GM21526 (cell line): ENCODE results near the gene WAC.
"Not testable (repeated sequence)": the region's sequence is repeated elsewhere in the genome, so short reads cannot be mapped to it uniquely, and the experiment has no call there.

Source experiments
- ATAC-seq: cut with Tn5 transposase; IDR thresholded peaks from one replicate; pipeline ENCODE4 v1.9.1; 2021; ENCODE audit warnings: moderate library complexity; ENCODE audit not compliant: unreplicated experiment, low FRiP score

The WAC gene

DNA sequence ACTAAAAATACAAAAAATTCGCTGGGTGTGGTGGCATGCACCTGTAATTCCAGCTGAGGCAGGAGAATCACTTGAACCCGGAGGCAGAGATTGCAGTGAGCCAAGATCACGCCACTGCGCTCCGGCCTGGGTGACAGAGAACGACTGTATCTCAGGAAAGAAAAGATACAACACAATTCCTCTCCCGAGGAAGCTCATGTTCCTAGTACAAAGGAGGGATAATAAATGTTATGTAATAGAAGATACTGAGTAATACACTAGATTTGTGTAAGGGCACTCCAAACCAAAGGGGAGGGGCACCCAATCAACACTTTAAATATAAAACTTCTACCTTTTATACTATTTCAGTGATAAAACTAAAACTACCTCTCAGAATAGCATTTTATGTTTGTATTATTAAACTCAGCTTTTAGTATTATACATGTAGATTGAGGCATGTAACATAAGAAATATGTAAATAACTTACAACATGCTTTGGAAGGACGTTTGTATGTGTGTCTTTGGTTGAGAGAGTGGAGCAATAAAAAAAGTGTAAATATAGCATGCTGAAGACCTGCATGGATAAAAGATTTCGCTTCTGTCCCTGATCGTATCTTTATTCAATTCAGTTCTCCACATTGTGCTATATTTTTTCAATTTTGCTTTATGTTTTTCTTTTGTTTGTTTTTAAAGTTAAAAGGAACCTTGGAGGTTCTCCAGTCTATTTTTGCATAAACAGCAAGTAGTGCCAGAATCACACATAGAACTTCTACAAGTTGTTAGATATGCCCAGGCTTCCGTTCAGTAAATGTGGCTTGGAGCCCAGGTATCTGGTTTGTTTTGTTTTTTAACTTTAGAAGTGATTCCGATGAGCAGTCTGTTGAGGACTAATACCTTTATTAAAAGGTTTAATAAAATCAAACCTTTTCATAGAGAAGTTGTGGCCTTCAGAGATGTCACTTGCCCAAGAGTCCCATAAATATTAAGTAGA lies 71.9 kb downstream of the WAC start:
- no peak for ATAC-seq

DNA sequence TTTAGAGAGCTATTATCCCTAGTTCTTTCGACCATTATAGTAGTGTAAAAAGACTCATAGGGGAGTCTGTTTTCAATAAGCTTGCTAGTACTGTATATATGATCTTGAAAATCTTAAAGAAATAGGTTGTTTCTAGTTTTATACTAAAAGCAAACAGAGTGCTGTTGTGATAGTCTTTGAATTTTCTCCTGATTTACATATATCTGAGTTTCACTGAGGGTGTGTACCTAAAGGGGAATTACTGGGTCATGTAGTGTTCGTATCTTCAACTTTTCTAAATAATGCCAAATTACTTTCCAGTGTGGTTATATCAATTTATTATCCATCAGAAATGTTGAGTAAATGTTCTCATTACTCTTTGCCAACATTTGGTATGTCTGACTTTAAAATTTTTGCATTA lies 73.7 kb downstream of the WAC start:
- ATAC-seq, result no peak

DNA sequence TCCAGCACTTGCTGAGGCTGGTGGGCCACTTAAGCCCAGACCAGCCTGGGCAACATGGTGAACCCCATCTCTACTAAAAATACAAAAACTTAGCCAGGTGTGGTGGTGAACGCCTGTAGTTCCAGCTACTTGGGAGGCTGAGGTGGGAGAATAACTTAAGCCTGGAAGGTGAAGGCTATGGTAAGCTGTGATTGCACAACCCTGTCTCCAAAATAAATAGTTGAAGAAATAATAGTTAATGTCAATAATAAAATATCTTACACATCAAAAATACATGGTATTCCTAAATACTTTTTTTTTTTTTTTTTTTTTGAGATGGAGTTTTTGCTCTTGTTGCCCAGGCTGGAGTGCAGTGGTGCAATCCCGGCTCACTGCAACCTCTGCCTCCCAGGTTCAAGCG lies 76.7 kb downstream of the WAC start:
- not testable (repeated sequence) for ATAC-seq

DNA sequence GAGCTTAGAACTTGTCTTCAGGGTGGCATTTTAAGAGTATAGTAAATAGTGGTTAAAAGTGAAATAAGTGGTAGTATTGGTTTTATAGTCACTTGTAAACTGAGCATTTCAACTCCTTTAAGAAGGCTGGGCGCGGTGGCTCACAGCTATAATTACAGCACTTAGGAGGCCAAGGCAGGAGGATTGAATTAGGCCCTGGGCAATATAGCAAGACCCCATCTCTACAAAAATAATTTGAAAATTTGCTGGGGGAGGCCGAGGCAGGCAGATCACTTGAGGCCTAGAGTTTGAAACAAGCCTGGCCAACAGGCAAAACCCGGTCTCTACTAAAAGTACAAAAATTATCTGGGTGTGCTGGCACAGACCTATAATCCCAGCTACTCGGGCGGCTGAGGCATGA lies 80.0 kb downstream of the WAC start:
- no peak for ATAC-seq

DNA sequence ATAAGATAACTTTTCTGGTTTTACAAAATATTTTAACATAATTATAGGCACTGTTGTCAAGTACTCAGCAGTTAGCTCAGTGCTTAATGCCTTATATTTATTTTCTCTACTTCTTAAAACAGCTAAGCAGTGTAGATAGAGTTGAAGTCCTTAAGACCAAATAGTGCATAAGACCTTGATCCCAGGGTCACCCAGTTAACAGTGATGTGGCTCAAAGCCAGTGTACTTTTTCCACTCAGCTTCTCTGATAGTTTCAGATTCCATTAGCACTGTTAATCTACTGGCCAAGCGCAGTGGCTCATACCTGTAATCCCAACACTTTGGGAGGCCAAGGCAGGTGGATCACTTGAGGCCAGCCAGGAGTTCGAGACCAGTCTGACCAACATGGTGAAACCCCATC lies 83.6 kb downstream of the WAC start:
- no peak for ATAC-seq

DNA sequence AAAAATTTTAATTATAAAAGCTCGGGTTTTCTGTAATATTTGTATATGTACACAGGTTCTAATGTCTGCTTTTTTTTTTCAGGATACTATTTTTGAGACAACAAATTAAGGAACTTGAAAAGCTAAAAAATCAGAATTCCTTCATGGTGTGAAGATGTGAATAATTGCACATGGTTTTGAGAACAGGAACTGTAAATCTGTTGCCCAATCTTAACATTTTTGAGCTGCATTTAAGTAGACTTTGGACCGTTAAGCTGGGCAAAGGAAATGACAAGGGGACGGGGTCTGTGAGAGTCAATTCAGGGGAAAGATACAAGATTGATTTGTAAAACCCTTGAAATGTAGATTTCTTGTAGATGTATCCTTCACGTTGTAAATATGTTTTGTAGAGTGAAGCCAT lies 86.5 kb downstream of the WAC start:
- ATAC-seq, result no peak

DNA sequence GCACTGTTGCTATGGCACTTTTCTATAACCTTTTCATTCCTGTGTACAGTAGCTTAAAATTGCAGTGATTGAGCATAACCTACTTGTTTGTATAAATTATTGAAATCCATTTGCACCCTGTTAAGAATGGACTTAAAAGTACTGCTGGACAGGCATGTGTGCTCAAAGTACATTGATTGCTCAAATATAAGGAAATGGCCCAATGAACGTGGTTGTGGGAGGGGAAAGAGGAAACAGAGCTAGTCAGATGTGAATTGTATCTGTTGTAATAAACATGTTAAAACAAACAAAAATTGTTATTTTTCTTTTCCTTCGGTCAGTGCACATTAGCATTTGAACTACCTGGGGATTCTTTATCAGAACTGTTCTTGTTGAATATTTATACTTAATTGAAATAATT lies 87.3 kb downstream of the WAC start:
- no peak for ATAC-seq

DNA sequence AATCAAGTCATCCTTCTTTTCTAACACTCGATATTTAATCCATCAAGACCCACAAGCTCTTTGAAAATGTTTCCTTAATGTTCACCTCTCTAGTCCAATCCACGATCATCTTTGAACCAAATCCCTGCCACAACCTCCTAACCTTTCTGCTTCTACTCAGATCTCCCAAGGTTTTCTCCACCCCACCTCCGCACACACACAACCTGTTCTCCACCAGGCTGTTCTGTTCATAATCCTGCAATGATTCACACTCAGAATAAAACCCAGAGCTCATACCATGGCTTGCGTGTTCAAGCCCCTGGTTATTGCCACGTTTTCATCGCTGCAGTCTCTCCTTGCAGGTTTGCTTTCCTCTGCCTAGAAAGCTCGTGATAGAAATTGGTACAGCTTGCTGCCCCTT lies 90.6 kb downstream of the WAC start:
- no peak for ATAC-seq

DNA sequence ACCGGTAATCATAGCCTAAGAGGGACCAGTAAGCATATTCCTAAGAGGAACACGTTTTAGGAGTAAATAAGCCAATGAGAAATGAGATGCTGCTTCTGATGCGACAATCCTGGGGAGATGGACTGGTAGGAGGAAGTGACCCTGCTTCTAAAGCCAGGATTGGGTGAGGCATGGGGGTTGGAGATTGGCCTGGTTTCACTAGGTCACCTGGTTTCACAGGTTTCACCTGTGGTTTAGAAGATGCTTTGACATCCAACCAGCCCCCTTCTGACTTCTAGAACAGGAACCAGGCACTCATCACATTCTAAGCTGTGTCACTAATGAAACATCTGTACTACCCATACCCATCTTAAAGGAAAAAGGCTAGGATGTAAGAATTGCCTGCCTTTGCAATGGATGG lies 91.4 kb downstream of the WAC start:
- no peak for ATAC-seq

DNA sequence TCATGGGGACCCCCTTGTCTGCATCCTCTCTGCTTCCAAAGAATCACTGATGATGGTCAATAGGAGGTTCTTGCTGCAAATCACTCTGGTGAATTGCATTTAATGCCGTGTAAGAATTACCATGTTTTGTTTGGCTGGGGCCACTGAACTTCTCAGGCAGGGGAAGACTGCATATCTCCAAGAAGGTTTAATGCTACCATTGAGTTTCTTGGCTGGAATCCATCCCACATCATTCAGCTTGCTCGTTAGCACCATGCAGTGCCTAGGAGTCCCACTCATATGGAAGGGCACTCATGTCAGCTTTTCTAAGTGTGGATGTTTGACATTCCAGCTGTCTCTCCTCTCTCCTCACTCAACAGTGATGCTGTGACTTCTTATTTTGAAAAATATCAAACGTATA lies 94.2 kb downstream of the WAC start:
- ATAC-seq, result no peak

DNA sequence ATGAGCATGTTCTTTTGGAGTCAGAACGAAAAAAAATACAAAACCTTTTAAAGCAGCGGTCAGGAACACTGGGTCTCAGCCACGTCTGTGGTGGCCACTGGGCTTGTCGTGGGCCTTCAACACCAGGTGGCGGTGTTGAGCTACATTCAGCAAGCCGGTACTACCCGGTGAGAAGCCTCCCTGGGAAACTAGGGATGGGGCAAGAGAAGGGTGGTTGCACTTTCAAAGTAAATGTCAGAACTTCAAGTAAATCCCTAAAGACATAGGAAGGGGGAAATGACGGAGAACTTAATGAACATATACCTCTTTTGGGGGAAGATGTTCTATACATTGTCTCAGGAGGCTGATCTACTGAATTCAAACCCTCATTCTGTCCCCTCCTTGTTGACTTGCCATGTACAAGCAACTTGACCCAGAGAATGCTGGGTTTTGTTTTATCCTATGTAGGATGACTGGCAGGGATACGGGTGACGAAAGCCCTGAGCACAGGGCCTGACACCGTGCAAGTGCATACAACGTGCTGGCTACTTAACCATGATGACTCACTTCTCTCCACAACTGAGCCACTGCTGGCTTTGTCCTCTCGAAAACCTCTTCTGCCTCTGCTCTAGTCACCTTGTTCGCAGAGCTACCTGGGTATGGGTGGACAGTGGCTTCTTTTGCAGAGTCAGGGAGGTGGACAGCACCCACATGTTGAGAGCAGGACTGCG lies 95.4 kb downstream of the WAC start:
- peak; percentile 72 for ATAC-seq

DNA sequence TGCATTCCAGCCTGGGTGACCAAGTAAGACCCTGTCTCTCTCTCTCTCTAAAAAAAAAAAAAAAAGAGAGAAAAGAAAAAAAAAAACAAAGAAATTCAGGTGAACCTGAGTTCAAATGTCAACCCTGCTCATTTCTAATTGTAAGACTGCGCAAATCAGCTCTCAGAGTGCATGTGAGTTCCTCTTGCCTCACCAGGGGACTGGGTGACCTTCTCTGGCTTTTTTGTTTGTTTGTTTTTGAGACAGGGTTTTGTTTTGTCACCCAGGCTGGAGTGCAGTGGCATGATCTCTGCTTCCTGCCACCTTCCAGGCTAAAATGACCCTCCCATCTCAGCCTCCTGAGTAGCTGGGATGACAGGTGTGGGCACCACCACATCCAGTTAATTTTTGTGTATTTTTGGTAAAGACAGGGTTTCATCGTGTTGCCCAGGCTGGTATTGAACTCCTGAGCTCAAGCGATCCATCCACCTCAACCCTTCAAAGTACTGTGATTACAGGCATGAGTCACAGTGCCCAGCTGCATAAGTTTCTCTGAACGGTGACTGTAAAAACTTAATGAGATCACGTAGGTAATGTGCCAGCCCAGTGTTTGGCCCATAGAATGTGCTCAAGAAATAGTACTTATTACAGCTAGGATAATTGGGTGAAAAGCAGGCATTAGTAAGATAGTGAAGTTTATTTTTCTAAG lies 99.1 kb downstream of the WAC start:
- ATAC-seq, result no peak

DNA sequence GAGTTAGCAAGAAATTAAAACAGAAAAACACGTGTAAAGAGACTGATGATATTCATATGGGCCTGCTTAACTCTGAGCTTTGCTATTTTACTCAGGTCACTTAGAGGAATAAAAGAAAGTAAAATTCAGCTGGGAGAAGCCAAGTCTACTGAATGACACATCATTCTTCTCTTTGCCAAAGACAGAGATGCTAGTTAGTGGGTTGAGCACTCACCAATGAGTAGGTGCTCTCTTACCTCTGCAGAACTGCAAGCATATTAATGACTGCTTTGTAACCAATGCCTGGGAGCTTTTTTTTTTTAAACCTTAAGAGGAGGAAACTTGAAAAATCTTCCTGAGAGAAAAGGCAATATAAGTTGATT lies 99.6 kb downstream of the WAC start:
- no peak for ATAC-seq

DNA sequence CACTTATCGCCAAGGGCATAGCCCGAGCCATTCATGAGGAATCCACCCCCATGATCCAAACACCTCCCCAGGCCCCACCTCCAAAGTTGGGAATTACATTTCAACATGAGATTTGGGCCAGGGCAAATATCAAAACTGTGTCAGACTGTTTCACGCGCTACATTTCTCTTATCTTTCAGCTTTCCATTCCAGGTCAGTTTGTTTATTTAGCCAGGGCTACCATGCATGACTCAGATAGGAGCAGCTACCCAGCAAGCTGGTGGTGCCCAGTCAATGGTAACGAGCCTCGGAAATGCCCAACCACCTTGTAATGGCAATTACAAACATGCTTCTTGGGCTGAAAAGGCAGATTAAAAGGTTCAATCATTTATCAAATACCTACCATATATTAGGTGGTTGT lies 100.8 kb downstream of the WAC start:
- ATAC-seq, result no peak

DNA sequence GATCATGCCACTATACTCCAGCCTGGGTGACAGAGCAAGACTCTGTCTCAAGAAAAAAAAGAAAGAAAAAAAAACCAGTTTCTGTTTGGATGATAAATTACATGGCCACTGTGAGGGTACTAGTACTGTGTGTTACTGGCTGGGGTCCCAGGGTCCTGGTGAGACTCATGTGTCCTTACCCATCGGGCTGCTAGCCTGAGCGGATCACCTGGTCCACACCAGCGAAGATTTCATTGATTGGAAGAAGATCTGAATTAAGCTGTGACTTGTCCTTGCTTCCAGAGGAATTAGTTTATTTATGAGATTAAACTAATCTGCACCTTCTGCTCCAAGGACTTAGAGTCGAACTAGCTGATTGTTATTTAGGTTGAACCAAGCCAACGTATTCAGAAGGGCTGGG lies 104.4 kb downstream of the WAC start:
- no peak for ATAC-seq

DNA sequence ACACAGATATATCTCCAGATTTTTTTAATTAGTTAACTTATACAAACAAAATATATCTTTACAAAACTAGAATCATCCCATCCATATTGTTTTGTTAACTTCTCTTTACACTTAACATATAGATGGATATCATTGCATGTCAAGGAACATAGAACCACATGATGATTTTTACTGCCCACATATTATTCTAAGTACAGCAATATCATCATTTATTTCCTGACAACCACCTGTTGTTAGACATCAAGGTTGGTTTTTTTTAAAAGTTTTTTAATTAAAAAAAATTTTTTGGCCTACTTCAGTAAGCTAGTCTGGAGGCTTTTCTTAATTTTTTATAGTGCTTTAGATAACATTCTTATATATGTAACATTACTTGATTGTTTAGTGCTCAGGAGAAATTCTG lies 105.5 kb downstream of the WAC start:
- ATAC-seq, result no peak

DNA sequence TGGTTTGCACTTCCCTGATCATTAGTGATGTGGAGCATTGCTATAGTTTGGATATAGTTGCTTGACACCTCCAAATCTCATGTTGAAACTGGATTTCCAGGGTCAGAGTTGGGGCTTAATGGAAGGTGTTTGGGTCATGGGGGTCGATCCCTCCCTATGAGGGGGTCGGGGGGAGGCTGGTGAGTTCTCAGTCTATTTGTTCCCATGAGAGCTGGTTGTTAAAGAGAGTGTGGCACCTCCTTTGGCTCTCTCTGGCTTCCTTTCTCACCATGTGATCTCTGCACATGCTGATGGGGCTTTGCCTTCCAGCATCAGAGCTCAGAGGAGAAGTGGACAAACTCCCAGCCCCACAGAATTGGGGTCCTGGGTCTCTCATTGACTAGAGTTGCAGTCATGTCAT lies 107.6 kb downstream of the WAC start:
- no peak for ATAC-seq

DNA sequence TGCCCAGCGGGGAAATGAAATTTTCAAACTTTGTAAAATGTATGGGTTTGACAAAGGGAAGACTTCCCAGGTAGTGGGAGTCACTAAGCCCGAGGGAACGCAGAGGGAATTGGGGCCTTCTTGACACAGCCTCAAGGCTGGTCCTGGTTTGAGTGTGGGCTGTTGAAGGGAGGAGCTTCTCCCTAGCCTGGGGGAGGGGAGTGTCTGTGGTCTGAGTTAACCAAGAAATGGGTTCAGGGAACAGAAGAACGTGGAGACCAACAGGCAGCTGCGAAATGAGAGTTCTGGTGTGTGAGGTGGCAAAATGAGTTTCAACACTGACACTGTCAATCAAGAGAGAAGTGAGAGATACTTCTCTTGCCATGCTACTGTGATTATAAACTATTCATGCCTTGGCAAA lies 111.7 kb downstream of the WAC start:
- no peak for ATAC-seq

DNA sequence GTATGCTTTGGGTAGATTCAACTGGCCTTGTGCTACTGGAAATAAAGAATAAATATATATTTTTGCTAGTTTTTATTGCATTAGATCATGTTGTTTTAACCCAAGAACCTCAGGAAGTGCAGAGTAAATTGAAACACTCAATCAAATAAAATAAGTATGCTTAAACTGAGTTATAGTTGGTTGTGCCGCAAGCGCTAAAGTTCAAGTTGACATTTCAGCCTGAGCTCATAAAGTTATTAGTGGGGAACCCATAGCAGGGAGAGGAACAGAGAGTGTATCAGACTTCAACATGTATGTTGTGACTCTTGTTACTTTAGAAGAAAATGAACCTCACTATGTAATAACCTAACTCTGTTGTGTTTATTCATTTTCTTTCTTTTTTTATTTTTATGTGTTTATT lies 119.2 kb downstream of the WAC start:
- no peak for ATAC-seq

DNA sequence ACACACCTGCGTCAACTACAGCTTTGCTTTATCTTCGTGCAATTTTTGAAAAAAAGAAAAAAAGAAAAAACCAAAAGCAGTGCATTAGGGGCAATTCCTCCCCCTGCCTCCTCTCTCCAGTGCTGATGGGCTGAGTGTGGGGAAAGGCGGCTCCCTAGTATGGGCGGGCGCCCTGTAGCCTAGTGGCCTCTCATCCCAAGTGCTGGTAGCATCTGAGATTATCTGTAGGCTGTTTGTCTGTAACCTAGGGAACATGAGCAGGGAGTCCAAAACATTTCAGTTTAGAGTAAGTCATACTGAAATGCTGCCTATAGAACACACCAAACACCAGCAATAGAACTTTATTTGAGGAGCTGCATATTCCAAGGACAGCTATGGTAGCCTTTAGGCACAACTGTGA lies 119.8 kb downstream of the WAC start:
- ATAC-seq, result no peak

DNA sequence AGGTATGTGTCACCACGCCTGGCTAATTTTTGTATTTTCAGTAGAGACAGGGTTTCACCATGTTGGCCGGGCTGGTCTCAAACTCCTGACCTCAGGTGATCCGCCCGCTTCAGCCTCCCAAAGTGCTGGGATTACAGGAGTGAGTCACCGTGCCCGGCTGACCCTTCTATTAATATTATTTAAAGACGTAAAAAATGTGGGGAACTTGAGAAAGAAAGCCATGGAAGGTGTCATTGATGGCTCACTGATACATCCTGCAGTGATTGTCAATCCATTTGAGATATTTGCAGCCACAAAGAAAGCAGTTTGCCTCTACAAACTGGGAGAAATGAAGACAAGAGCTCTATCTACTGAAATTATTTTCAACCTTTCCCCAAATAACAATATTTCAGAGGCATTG lies 125.9 kb downstream of the WAC start:
- not testable (repeated sequence) for ATAC-seq
